Fibroblast of the aortic adventitia (primary cell): ENCODE data around the gene HNF1A. TPM values are rescaled to one million over a fixed set of nuclear protein-coding genes. Genes with fewer than 3 reads are reported as not detected.

Experiments used
- DNase-seq: peaks from one replicate; pipeline ENCODE4 v3.0.0-alpha.2; 2010; ENCODE audit warnings: low read depth
- H3K4me3 ChIP-seq: 2 replicates; pipeline ENCODE4 v1.5.1; 2011; ENCODE audit warnings: low read depth, mild to moderate bottlenecking, control low read depth, low read length, moderate library complexity
- total RNA-seq: library from RNA; depleted of rRNA; stranded (reverse); fragments of >200 nt; gene quantifications from 2 replicates; pipeline ENCODE4 v1.2.3, GENCODE V29; 2012; ENCODE audit warnings: low replicate concordance
- TF ChIP-seq, protein P1 (sequence below): IDR thresholded peaks from 2 replicates; pipeline ENCODE4 v1.5.1; 2011; ENCODE audit warnings: mild to moderate bottlenecking, low read length, control low read depth, inconsistent platforms; ENCODE audit not compliant: insufficient read depth

Gene HNF1A
- total RNA-seq, 1 donor = 0.09 TPM

DNA sequence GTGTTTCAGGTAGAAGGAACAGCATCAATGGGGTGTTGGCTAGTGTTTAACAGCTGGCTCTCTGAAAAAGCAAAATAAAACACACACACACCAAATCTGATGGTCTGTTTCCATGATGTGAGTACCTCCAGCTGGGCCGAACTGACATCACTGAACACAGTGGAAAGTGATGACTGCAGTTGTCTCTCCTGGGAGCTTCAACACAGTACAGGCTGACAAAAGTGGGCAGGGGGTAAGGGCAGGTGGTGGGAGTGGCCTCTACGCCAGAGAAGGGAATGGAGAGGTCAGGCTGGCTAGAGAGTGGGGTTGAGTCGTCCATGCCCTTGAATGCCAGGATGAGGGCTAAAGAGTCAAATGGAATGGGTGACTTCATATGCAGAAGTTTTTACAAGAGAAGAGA, 8.0 kb upstream of the HNF1A start:
- no peak for DNase-seq
- TF ChIP-seq, protein P1, sequence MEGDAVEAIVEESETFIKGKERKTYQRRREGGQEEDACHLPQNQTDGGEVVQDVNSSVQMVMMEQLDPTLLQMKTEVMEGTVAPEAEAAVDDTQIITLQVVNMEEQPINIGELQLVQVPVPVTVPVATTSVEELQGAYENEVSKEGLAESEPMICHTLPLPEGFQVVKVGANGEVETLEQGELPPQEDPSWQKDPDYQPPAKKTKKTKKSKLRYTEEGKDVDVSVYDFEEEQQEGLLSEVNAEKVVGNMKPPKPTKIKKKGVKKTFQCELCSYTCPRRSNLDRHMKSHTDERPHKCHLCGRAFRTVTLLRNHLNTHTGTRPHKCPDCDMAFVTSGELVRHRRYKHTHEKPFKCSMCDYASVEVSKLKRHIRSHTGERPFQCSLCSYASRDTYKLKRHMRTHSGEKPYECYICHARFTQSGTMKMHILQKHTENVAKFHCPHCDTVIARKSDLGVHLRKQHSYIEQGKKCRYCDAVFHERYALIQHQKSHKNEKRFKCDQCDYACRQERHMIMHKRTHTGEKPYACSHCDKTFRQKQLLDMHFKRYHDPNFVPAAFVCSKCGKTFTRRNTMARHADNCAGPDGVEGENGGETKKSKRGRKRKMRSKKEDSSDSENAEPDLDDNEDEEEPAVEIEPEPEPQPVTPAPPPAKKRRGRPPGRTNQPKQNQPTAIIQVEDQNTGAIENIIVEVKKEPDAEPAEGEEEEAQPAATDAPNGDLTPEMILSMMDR = no peak
- no peak overlapping the region for H3K4me3 ChIP-seq

DNA sequence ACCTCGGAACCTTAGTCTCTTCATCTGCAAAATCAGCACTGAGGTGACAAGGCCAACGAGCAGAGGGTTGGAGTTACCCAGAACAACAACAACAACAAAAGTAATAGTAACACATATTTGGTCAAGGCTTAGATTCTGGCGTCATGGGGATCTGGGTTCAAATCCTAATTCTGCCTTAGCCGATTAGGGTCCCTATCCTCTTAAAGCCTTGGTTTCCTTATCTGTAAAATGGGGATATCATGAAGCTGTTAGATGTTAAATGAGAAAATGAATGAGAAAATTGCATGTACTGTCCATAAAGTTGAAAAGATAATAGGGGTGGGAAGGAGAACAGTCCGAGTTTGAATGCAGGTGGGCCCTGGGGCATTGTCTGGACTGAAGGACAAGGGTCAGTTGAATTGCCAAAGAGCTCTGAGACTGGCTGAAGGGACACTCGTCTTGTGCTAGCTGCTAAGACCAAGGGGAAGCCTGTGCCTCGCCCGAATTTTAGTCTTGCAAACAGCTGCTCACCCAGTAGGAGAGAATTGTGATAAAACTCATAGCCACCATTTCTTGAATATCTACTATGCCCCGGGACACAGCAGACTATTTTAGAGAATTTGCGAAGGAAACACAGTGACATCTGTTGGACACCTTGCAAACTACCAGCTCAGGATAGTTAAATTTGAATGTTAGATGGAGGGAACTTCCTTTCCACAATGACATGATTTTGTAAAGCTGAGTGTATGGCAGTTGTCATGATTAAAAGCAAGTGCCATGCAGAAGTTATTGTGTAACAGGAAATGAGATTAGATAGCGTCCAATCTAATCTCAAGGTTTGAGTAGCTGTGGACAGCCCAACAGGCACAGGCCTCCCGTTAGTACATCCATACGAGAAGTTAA, 6.8 kb upstream of the HNF1A start:
- TF ChIP-seq, protein P1 = peak; percentile 83
- peak; percentile 78 for DNase-seq
- no peak overlapping the region for H3K4me3 ChIP-seq

DNA sequence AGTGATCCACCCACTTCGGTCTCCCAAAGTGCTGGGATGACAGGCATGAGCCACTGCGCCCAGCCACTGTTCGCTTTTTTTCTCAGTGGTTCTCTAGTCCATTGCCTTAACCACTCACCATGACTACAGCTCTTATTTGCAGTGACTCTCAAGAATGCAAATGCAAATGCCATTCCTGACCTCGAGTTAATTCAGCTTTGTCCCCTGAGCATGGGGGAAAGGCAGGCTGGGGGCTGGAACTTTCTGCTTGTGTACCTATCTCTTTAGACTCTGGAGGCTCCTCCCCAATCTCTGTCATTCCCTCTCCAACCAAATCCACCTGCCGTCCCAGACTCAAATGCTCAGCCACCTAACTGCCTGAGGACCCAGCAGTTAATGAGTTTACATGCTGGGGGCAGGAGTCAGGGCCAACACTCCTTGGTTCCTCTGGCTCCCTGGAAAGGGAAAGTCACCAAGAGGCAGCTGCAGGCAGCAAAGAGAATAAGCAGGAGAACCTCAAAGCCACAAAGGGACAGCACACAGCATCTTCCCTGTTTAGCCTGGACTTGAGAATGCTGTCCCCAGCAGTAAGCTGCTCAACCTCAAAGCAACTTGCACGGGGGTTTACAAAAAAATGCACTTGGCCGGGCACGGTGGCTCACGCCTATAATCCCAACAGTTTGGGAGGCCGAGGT, 5.3 kb upstream of the HNF1A start:
- no peak overlapping the region for H3K4me3 ChIP-seq
- TF ChIP-seq, protein P1 = no peak
- no peak for DNase-seq

DNA sequence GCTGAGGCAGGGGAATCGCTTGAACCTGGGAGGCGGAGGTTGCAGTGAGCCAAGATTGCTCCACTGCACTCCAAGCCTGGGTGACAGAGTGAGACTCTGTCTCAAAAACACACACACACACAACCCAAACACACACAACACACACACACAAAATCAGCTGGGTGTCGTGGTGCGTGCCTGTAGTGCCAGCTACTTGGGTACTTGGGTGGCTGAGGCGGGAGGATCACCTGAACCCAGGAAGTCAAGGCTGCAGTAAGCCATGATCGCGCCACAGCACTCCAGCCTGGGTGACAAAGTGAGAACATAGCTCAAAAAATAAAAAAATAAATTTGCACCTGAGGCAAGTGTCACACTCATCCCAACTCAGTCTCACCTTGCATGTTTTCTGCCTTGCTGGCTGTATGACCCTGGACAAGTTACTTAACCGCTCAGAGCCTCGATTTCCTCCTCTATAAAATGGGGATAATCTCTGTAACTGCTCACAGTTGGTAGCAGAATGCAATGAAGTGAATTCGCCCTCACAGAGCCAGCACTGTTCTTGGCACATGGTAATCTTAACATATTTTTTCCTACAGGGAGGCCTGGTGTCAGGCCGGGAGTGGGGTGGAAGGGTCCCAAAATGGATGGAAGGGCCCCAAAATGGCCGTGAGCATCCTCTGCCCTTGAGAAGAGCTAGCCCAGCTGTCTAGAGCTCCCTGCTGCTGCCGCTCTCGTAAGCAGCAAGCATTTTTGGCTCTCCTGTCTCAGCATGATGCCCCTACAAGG, 630 bp upstream of the HNF1A start:
- no peak overlapping the region for H3K4me3 ChIP-seq
- TF ChIP-seq, protein P1 = no peak
- no peak for DNase-seq

DNA sequence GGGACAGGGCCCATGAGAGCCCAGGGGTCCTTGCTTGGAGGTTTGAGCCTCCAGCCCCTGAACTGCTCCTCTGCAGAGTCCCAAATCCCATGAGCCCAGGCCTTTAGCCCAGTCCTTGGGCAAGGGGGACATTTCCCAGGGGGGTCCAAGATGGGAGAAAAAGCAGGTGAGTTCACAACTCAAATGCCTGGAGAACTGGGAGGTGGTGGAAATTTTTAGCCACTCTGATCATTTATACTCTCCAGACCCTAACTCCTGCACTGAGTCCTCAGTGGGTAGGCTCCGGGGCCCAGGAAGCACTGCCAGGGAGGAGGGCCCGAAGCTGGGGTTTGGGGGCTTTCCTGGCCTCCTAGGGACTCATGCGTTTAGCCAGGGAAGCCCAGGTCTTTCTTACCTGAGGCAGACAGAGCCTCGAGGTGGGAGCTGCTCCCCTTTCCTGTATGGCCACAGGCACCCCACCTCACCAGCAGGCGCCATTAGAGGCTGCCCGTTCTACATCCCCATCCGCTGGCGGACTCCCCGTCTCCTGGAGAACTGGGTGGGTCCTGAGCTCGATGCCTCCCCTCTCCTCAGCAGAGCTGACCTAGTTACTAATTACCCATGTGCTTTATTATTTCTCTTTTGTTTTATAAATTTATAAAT, 998 bp downstream of the HNF1A start:
- TF ChIP-seq, protein P1 = no peak
- H3K4me3 ChIP-seq = no peak overlapping the region
- DNase-seq = no peak
